ENCODE measurements around the gene EPM2A.
"Not testable (repeated sequence)": the region's sequence is repeated elsewhere in the genome, so short reads cannot be mapped to it uniquely, and the experiment has no call there.

The EPM2A gene

DNA sequence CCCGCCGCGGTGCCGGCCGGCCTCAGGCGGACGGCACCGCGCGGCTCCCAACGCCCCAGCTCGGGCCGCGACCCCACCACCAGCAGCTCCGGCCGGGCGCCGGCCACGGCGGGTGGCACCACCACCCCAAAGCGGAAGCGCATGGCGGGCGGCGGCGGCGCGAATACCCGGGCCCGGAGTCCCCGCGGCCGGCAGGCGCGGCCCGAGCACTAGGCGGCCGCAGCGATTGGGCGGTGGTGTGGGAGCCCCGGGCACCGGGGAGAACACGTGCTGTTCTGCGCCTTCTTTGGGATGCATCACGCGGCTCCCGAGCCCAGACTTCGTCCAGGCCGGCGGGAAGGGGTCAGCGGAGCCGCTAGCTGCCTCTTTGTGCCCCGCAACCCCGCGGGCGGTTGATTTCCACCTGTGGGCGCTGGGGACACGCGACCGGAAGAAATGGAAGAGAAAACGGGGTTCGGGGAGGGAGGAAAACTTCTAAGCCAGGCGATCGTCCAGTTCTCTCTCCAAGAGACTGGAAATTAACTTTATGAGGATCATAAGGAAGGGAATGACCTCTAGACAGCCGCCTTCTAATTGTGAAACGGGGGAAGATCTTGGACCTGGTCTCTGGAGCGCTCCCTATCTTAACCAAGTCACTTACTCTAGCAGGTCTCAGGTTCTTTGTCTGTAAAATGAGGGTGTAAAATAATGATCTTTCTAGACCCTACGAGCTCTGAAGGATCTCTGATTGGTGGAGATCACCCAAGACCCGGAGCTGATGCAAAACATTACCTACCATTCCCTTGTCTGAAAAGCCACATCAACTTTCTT is at the start of gene EPM2A:
Gene EPM2A (minus strand): TSS at position 165 of the 810 bp plus-strand sequence. CDS start 22 bp downstream, at position 143.
- DNase-seq, result peak; percentile 32 to 37

DNA sequence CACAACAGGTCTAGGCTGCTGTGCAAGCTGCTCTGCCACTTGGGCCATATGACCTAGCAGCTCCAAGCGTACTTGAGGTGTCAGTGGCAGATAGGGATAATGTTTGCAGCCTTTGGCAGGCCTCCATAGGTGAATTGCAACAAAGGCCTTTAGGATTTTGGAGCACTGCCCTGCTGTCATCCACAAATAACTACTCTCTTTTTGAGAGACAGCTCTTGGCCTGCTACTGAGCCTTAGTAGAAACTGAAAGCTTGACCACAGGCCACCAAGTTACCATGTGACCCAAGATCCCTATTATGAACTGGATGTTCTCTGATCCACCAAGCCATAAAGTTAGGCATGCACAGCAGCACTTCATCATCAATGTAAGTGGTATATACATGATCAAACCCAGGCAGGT is 49.4 kb upstream of the EPM2A start:
- DNase-seq, result no peak

DNA sequence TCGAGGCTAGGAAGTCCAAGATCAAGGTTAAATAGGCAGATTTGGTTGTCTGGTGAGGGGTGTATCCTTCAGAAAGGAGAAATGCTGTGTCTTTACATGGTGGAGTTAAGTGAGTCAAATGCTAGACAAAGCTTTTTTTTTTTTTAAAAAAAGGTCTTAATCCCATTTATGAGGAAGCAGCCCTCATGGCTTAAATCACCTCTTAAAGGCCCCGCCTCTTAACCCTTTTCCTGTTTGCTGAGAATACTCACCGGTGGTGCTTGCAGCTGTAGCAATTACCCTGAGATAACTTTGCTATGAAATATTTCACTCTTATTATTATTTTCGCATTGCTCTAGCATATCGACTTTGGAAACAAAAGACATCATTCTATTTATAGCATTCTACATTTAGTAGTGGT is 48.5 kb upstream of the EPM2A start:
- DNase-seq, result no peak

DNA sequence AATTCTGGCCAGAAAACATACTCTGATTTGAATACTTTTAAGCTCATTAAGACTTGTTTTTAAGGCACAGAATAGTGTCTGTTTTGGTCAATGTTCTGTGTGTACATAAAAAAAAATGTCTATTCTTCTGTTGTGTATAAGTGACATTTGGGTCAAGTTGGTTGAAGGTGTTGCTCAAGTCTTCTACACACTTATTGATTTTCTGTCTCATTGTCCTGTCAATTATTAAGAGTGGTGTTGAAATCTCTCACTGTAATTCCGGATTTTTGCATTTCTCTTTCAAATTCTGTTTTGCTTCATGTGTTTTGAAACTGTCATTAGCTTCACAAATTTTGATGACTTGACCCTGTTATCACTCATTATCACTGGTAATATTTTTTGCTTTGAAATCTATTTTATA is 37.5 kb upstream of the EPM2A start:
- no peak for DNase-seq

DNA sequence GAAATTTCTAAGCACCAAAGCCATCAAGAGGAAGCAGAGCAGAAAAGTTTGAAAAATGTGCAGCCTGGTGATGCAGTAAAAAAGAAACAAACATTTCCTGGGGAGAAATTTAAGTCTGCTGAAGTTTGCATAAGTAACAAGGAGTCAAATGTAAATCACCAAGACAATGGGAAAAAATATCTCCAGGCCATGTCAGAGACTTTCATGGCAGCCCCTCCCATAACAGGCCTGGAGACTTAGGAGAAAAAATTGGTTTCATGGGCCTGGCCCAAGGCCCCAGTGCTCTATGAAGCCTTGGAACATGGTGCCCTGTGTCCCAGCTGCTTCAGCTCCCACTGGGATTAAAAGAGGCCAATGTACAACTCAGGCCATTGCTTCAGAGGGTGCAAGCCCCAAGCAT is 30.1 kb upstream of the EPM2A start:
- DNase-seq, result no peak

DNA sequence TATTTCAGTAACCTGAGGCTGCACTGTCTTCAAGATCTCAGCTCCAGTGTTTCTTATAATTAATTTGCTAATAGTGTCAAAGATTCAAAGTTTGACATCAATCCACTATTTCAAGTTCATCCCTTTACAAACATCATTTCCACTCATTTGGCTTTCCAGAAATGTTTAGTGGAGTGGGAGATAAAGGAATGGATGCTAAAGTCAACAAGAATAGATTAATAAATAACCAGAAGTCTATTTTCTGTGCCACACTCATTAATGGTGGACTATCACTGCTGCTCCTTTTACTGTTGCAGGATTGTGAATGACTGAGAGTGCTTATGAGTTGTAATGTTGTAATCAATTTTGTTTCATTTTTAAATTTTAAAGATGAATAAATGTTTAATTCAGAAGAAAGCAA is 28.4 kb upstream of the EPM2A start:
- DNase-seq, result no peak

DNA sequence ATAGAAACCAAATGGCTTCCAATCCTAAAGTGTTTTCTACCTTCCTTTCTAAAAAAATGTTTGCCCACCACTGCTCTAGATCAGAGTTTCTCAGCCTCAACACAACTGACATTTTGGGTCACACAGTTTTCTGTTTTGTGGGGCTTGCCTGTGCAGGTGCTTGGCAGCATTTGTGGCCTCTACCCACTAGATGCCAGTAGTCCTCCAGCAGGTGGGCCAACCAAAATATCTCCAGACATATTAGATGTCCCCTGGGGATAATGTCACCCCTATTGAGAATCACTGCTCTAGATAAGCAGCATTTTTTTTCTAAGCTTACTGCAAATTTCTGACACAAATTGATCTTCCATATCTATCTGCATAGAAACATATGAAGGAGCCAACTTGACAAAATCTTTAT is 26.3 kb upstream of the EPM2A start:
- no peak for DNase-seq

DNA sequence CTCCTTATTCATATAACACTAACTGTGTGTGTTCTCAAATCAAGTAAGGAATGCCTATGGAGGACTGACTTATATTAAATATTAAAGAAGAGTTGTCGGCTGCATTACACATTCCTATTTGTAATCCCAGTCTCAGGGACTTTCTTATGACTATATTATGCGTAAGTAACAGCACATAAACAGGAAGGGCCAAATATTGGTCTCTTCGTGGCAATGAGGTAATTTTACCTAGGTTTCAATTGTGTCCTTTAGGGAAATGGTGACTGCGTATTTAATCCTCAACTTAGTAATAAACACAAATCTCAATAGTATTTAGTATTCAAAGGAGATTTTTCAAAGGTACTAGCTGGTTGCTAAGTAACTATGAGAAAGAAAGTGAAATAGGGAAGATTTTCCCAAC is 22.8 kb upstream of the EPM2A start:
- no peak for DNase-seq

DNA sequence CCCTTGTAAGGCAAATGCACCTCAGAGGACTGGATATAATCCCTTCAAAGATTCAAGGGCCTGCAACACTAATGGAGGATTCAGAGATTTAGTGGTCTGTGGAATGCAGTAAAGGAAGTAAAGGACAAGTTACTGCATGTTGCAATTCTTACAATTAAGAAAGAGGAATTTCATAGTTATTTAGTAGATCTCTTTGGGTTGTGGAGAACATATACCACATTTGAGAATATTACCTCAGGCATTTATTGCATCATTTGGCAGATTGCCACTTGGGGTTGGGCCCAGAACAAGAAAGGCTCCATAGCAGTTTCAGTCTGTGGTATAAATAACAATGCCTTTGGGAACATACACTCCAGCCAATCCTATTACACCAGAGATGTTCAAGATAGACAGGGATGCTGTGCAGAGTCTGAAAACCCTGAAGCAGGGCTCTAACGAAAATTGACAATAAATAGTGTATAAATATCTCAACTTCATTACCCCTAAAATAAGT is 20.9 kb upstream of the EPM2A start:
- no peak for DNase-seq

DNA sequence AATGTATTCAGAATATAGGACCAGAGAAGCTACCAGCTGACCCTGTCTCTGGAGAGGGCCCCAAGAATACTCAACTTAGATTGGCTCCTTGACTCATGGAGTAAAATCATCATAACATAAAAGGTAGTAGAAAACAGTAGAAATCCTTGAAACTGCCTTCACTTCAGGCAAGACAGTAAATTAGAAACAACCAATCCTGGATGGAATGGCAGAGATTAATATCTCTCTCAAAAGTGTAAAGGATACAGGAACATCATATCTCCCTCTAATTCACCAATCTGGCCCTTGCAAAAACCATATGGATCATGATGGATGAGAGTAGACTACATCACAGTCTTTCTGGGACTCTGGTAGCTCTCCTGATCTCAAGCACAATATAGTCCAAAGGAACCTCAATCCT is 20.4 kb upstream of the EPM2A start:
- no peak for DNase-seq

DNA sequence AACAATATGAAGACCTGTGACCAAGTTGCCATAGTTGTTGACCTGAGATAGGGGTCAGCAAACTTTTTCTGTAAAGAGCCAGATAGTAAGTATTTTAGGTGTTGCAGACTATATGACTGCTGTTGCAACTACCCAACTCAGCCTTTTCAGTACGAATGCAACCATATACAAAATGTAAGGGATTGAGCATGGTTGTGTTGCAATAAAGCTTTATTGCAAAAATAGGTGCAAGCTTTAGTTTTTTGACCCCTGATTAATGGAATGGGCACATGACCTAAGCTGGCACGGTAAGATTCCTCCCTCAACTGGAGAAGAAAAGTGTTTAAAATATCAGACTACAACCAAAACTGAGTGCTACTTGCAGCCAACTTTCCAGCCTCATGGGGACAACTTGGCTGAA is 17.3 kb upstream of the EPM2A start:
- DNase-seq, result no peak

DNA sequence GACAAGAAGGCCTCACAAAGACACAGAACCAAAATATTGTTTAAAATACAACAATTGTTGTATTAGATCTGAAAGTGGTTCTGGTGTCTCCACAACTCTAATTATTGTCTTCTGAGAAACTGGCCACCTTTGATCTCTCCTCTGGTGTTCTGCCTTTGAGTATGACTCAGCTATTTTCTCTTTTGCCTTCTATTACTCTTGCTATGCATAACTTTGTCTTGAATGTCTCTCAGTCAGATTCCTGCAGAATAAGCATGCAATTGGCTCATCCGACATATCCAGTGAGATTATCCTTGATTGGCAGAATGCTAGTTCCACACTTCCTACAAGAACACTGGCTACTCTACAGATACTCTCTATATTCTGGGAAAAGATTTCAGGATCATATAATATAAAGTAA is 14.3 kb upstream of the EPM2A start:
- DNase-seq, result no peak

DNA sequence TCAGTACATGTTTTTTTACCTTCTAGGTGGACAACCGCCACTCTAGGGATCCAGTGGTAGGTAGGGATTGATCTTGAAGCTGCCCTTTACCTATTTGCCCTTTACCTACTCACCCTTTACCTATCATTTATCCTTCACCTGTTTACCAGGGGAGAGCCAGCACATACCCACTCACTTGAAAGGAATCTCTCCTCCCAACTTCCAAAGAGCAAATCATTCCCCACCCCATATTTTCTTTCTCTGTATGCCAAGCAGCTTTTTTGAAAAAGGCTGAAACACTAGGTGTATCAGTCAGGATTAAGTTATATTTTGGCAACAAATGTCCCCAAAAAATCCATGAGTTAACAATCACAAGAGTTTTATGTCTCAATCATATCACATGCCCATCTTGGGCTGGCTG is 10.5 kb upstream of the EPM2A start:
- no peak for DNase-seq

DNA sequence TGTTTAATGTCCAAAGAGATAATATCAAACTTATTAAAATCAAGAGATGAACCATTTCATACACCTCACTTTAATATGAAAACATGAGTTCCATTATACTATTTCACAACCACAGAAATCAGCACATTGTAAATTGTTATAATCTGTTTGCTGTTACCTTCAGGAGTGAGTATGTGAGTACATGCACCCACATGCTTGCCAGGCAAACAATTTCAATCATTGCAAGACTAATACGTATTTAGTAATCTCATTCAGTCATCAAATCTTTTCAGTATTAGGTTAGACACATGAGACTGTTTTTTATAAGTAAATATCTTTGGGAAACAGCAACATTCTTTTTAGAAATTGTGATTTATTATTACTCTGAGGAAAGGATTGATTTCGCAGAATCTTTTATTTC is 9.3 kb upstream of the EPM2A start:
- no peak for DNase-seq

DNA sequence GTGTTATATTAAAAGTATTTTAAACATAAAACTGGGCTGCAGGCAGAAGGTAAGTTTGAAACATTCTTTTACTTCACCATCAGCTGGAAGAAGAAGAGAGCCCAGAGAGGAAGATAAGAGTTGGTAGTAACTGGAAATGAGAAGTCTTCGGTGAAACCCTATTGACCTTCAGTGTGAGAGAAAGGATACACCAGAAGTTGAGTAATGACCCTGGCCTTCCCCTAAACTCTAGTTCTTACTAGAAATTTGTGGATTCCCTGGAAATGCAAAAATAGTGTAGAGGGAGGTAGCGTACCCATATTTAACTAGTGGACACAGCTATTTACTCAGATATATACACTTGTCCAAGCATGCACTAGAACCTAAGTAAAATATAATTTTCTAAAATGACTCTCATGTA is 8.0 kb upstream of the EPM2A start:
- DNase-seq, result no peak

DNA sequence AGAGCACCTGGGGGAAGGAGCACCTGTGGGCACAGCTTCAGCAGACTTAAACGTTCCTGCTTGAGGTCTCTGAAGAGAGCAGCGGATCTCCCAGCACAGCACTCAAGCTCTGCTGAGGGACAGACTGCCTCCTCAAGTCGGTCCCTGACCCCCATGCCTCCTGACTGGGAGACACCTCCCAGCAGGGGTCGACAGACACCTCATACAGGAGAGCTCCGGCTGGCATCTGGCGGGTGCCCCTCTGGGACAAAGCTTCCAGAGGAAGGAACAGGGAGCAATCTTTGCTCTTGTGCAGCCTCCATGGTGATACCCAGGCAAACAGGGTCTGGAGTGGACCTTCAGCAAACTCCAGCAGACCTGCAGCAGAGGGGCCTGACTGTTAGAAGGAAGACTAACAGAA is 7.2 kb upstream of the EPM2A start:
- not testable (repeated sequence) for DNase-seq

DNA sequence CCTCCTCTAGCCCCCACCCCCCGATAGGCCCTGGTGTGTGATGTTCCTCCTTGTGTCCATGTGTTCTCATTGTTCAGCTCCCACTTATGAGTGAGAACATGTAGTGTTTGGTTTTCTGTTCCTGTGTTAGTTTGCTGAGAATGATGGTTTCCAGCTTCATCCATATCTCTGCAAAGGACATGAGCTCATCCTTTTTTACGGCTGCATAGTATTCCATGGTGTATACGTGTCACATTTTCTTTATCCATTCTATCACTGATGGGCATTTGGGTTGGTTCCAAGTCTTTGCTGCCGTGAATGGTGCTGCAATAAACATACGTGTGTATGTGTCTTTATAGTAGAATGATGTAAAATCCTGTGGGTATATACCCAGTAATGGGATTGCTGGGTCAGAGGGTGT is 4.4 kb upstream of the EPM2A start:
- DNase-seq, result not testable (repeated sequence)

DNA sequence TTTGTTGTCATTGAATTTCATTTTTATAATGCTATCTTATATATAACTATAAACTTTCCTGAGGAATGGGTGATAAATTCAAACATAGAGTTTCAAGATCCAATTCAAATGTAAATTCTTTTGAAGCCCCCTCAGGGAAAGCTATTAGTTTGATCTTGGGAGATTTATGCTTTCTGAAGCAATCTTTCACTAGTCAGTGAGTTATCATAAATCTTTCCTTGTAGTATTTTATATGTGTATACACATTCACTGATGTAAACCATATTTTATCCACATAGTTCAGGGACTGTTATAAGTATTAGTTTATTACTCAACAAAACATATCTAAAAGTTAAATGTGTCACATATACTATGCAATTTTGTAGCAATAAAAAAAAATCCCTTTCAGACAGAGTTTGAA is 2.9 kb upstream of the EPM2A start:
- no peak for DNase-seq

DNA sequence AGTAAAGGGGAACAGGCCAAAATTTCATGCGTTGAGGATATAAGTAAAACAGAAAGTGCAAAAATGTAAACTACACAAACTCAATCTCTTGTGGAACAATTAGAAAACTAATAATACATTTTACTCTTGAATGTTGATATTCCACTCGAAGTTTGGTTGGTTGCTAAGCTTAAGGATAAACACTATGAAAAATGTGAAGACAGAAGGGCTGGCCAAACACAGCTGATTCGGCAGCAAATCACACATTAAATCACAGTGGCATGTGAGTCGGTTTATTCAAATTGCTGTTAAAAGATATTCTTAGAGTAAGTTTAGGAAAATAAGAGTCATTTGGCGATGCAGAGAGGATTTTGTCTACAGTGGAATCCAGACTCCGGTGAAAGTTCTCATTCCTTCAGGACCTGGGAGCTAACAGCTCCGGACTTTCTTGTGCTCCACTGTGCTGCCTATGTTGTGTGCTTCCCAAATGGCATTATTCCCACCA is 1.4 kb upstream of the EPM2A start:
- no peak for DNase-seq

DNA sequence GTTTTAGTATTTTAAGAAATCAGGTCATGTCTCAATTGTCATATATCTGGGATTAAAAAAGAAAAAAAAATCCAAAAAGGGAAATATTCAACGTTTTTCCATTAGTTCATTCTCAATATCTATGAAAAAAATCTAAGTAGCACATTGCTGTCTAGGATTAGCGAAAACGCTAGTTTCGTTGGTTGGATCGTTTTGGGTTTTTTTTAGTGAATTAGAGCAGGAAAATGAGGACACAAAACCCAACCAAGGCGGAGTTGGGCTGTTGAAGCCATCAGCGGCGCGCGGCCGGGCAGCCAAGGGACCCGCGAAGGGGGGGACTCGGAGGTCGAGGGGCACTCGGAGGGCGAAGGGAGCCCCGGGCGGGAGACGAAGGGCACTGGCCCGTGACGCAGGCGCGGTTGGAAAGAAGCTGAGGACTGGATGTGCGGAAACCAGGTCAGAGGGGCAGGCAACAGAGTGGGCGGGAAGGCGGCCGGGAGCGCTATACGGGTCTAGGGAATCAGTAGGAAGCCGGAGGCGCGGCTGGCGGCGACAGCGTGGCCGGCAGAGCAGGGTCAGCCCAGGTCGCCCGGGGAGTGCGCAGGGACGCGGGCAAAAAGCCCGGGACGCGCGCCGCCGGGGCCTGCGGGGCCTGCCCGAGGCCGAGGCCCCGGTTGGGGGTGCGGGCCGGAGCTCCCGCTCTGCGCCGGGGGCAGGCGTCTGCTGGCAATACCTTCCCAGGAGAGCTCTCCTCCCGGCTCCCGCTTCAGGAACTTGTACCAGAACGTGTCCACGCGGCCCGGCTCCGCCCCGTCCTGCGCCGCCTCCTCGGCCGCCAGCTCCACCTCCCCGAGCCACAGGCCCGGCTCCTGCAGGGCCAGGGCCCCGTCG is 599 bp downstream of the EPM2A start:
- DNase-seq, result peak; percentile 53 to 57

DNA sequence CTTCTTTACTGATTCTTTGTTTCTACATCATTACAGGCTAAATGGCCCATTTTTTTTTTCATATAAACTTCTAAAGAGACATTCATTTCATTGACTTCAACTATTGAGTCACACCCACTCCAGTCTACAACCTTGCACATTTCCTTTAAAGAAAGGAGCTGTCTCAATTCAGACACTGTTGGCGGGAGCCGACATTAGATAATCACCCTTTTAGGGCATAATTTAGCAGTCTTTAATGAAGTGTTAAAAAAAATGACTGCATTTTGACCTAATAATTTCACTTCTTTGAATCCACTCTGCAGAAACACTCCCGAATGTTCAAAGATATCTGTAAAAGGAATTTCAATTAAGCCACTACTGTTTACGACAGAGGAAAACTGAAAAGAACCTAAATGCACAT is 1.5 kb downstream of the EPM2A start:
- DNase-seq, result no peak

DNA sequence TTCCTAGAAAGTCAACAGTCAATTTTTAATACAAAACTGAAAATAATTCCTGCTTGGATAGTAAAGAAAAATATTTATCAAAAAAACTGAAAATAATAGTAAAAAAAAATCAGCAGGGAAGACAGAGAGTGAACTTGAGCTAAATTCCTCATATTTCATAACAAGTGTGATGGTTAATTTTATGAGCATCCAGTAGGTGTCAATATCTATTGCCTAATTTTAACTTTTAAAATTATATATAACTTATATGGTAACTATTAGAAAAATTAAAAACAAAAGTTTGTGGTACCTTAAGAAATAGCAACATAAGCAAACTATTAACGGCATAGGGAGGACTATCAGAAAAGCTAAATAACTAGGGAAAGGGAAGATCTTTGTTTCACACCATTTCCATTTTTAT is 2.1 kb downstream of the EPM2A start:
- DNase-seq, result no peak

DNA sequence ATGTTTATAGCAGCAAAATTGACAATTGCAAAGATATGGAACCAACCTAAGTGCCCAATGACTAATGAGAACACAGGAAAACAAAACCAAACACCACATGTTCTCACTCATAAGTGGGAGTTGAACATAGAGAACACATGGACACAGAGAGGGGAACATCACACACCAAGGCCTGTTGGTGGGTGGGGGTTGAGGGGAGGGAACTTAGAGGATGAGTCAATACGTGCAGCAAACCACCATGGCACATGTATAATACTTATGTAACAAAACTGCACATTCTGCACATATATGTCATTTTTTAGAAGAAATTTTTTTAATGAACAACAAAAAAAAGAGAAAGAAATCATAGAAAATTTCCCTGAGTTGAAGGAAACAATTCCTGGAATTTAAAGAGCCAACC is 3.9 kb downstream of the EPM2A start:
- peak; percentile 2 to 20 for DNase-seq

DNA sequence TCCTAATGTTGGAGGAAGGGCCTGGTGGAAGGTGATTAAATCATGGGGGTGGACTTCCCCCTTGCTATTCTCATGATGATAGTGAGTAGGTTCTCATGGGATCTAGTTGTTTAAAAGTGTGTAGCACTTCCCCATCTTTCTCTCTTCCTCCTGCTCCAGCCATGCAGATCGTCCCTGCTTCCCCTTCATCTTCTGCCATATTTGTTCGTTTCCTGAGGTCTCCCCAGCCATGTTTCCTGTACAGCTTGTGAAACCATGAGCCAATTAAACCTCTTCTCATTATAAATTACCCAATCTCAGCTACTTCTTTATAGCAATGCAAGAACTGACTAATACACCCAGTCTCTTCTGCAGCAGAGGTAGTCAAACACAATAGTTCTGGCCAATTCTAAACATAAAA is 5.4 kb downstream of the EPM2A start:
- no peak for DNase-seq

Data from activated CD4-positive, alpha-beta T cell treated with anti-CD3 and anti-CD28 coated beads, Interleukin-2, amount 50 U/mL, for 4 hours (primary cell).